ENCODE measurements around the gene MAPK8IP1. TPM values are rescaled to one million over a fixed set of nuclear protein-coding genes. Genes with fewer than 3 reads are reported as not detected.

Gene MAPK8IP1
- total and polyA plus RNA-seq, 2 experiments from 2014 or later = 5.9 to 39.4 TPM

DNA sequence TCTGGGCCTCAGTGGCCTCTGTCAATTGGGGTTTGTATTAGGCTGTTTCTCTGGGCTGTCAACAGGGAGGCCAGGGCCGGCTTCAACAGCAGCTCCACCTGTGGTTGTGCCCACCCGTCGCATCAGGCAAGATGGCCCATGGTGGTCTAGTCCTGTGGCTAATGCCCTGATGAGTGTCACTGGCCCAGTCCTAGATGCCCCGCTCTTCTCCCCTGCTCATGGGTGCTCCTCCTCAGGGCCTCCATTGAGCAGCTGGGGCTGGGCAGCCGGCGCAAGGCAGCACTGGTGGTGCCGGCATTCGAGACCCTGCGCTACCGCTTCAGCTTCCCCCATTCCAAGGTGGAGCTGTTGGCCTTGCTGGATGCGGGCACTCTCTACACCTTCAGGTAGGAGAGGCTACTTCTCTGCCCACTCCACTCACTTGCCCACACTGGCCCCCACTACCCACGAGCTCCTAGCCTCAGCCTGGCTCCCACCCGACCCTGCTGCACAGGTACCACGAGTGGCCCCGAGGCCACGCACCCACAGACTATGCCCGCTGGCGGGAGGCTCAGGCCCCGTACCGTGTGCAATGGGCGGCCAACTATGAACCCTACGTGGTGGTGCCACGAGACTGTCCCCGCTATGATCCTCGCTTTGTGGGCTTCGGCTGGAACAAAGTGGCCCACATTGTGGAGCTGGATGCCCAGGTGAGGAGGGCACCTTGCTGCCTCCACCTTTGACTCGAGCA, 42.4 kb downstream of the MAPK8IP1 start:
- Histone ChIP-seq H3K36me3 (ENCODE audit: insufficient read depth) (no peaks in the 10 kb centered on the region), H2AFZ (no peak overlapping the region), H3F3A (replicated peaks; ENCODE audit: low read depth) (peaks cover 4% of the 10 kb centered on the region; the same call in 1 of the 2 replicates), H3K27ac (ENCODE audit: low read depth) (no peak overlapping the region), H3K9me2 (ENCODE audit: insufficient read depth) (no peaks in the 10 kb centered on the region), H3K27me3 (ENCODE audit: insufficient read depth) (no peaks in the 10 kb centered on the region), H4K20me1 (replicated peaks; ENCODE audit: insufficient read depth) (peaks cover 10% of the 10 kb centered on the region), H3K4me2 (no peak overlapping the region), H3K4me3 (no peak overlapping the region), H3K79me2 (replicated peaks; ENCODE audit: insufficient read depth) (peaks cover 19% of the 10 kb centered on the region), H3K4me1 (ENCODE audit: insufficient read depth) (peaks cover 7% of the 10 kb centered on the region)
- peaks cover 53% of the 10 kb centered on the region for H3K36me3 Mint-ChIP-seq (ENCODE audit: low read depth)
- peaks cover 17% of the 10 kb centered on the region for H3K4me1 Mint-ChIP-seq
- no peak overlapping the region for H3K27ac Mint-ChIP-seq
- no peaks in the 10 kb centered on the region; the same call in 2 of the 3 replicates for H3K9me3 Mint-ChIP-seq
- H3K4me3 Mint-ChIP-seq = no peak overlapping the region
- H3K27me3 Mint-ChIP-seq (ENCODE audit: insufficient read depth, low read depth, poor library complexity) = peaks cover 18% of the 10 kb centered on the region
- no peak for ATAC-seq
- DNase-seq (ENCODE audit: low spot score) = no peak
- TF ChIP-seq, protein P1, sequence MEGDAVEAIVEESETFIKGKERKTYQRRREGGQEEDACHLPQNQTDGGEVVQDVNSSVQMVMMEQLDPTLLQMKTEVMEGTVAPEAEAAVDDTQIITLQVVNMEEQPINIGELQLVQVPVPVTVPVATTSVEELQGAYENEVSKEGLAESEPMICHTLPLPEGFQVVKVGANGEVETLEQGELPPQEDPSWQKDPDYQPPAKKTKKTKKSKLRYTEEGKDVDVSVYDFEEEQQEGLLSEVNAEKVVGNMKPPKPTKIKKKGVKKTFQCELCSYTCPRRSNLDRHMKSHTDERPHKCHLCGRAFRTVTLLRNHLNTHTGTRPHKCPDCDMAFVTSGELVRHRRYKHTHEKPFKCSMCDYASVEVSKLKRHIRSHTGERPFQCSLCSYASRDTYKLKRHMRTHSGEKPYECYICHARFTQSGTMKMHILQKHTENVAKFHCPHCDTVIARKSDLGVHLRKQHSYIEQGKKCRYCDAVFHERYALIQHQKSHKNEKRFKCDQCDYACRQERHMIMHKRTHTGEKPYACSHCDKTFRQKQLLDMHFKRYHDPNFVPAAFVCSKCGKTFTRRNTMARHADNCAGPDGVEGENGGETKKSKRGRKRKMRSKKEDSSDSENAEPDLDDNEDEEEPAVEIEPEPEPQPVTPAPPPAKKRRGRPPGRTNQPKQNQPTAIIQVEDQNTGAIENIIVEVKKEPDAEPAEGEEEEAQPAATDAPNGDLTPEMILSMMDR (conservative IDR thresholded peaks at IDR 0.05; ENCODE audit: low read depth in 2 of 2) = no peak
- TF ChIP-seq, protein P2, sequence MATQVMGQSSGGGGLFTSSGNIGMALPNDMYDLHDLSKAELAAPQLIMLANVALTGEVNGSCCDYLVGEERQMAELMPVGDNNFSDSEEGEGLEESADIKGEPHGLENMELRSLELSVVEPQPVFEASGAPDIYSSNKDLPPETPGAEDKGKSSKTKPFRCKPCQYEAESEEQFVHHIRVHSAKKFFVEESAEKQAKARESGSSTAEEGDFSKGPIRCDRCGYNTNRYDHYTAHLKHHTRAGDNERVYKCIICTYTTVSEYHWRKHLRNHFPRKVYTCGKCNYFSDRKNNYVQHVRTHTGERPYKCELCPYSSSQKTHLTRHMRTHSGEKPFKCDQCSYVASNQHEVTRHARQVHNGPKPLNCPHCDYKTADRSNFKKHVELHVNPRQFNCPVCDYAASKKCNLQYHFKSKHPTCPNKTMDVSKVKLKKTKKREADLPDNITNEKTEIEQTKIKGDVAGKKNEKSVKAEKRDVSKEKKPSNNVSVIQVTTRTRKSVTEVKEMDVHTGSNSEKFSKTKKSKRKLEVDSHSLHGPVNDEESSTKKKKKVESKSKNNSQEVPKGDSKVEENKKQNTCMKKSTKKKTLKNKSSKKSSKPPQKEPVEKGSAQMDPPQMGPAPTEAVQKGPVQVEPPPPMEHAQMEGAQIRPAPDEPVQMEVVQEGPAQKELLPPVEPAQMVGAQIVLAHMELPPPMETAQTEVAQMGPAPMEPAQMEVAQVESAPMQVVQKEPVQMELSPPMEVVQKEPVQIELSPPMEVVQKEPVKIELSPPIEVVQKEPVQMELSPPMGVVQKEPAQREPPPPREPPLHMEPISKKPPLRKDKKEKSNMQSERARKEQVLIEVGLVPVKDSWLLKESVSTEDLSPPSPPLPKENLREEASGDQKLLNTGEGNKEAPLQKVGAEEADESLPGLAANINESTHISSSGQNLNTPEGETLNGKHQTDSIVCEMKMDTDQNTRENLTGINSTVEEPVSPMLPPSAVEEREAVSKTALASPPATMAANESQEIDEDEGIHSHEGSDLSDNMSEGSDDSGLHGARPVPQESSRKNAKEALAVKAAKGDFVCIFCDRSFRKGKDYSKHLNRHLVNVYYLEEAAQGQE (IDR thresholded peaks at IDR 0.05; ENCODE audit: unreplicated experiment) = no peak
- TF ChIP-seq, protein P3, sequence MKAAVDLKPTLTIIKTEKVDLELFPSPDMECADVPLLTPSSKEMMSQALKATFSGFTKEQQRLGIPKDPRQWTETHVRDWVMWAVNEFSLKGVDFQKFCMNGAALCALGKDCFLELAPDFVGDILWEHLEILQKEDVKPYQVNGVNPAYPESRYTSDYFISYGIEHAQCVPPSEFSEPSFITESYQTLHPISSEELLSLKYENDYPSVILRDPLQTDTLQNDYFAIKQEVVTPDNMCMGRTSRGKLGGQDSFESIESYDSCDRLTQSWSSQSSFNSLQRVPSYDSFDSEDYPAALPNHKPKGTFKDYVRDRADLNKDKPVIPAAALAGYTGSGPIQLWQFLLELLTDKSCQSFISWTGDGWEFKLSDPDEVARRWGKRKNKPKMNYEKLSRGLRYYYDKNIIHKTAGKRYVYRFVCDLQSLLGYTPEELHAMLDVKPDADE (IDR thresholded peaks at IDR 0.05) = no peak
- TF ChIP-seq EZH2 (IDR thresholded peaks at IDR 0.05; ENCODE audit: low read depth, unreplicated experiment) = no peak
- TF ChIP-seq NANOG (IDR thresholded peaks at IDR 0.05; ENCODE audit: borderline replicate concordance) = no peak
- TF ChIP-seq CREB1 (CRISPR knock-in tag; IDR thresholded peaks at IDR 0.05; ENCODE audit: low read depth) = no peak
- no peak for TF ChIP-seq ZNF114 (CRISPR knock-in tag; IDR thresholded peaks at IDR 0.05)
- no peak for TF ChIP-seq STAT1 (IDR thresholded peaks at IDR 0.05; ENCODE audit: unreplicated experiment)
- TF ChIP-seq, protein P4, sequence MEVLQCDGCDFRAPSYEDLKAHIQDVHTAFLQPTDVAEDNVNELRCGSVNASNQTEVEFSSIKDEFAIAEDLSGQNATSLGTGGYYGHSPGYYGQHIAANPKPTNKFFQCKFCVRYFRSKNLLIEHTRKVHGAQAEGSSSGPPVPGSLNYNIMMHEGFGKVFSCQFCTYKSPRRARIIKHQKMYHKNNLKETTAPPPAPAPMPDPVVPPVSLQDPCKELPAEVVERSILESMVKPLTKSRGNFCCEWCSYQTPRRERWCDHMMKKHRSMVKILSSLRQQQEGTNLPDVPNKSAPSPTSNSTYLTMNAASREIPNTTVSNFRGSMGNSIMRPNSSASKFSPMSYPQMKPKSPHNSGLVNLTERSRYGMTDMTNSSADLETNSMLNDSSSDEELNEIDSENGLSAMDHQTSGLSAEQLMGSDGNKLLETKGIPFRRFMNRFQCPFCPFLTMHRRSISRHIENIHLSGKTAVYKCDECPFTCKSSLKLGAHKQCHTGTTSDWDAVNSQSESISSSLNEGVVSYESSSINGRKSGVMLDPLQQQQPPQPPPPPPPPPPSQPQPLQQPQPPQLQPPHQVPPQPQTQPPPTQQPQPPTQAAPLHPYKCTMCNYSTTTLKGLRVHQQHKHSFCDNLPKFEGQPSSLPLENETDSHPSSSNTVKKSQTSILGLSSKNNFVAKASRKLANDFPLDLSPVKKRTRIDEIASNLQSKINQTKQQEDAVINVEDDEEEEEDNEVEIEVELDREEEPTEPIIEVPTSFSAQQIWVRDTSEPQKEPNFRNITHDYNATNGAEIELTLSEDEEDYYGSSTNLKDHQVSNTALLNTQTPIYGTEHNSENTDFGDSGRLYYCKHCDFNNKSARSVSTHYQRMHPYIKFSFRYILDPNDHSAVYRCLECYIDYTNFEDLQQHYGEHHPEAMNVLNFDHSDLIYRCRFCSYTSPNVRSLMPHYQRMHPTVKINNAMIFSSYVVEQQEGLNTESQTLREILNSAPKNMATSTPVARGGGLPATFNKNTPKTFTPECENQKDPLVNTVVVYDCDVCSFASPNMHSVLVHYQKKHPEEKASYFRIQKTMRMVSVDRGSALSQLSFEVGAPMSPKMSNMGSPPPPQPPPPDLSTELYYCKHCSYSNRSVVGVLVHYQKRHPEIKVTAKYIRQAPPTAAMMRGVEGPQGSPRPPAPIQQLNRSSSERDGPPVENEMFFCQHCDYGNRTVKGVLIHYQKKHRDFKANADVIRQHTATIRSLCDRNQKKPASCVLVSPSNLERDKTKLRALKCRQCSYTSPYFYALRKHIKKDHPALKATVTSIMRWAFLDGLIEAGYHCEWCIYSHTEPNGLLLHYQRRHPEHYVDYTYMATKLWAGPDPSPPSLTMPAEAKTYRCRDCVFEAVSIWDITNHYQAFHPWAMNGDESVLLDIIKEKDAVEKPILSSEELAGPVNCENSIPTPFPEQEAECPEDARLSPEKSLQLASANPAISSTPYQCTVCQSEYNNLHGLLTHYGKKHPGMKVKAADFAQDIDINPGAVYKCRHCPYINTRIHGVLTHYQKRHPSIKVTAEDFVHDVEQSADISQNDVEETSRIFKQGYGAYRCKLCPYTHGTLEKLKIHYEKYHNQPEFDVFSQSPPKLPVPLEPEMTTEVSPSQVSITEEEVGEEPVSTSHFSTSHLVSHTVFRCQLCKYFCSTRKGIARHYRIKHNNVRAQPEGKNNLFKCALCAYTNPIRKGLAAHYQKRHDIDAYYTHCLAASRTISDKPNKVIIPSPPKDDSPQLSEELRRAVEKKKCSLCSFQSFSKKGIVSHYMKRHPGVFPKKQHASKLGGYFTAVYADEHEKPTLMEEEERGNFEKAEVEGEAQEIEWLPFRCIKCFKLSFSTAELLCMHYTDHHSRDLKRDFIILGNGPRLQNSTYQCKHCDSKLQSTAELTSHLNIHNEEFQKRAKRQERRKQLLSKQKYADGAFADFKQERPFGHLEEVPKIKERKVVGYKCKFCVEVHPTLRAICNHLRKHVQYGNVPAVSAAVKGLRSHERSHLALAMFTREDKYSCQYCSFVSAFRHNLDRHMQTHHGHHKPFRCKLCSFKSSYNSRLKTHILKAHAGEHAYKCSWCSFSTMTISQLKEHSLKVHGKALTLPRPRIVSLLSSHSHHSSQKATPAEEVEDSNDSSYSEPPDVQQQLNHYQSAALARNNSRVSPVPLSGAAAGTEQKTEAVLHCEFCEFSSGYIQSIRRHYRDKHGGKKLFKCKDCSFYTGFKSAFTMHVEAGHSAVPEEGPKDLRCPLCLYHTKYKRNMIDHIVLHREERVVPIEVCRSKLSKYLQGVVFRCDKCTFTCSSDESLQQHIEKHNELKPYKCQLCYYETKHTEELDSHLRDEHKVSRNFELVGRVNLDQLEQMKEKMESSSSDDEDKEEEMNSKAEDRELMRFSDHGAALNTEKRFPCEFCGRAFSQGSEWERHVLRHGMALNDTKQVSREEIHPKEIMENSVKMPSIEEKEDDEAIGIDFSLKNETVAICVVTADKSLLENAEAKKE (CRISPR knock-in tag; IDR thresholded peaks at IDR 0.05) = no peak
- no peak for TF ChIP-seq EZH2phosphoT487 (IDR thresholded peaks at IDR 0.05; ENCODE audit: unreplicated experiment)
- no peak for TF ChIP-seq ZNF331 (CRISPR knock-in tag; IDR thresholded peaks at IDR 0.05; ENCODE audit: low read depth)
- no peak; the same call in 1 of the 2 replicates for TF ChIP-seq POLR2AphosphoS5 (IDR thresholded peaks at IDR 0.05; ENCODE audit: low read depth)
- TF ChIP-seq JUNB (IDR thresholded peaks at IDR 0.05; ENCODE audit: unreplicated experiment) = no peak
